Fibroblast of lung (primary cell): ENCODE measurements around the gene FOXJ1. TPM values are rescaled to one million over a fixed set of nuclear protein-coding genes. Genes with fewer than 3 reads are reported as not detected.

Experiments
- DNase-seq, 2 donors: peaks; one replicate each; pipeline versions ENCODE4 v3.0.0 to v3.0.0-alpha.2; 2010; ENCODE audit warnings: low read depth in 2 of 2
- H2AFZ ChIP-seq: 2 replicates; pipeline ENCODE4 v1.5.1; 2012; ENCODE audit warnings: low read length, control low read depth, inconsistent platforms
- H3K27ac ChIP-seq: 2 replicates; pipeline ENCODE4 v1.5.1; 2011; ENCODE audit warnings: low read length, control low read depth; ENCODE audit not compliant: insufficient read depth
- H3K27me3 ChIP-seq: 2 replicates; pipeline ENCODE4 v1.5.1; 2011; ENCODE audit warnings: mild to moderate bottlenecking, low read length; ENCODE audit not compliant: control insufficient read depth, insufficient read depth
- H3K36me3 ChIP-seq: 2 replicates; pipeline ENCODE4 v1.5.1; 2011; ENCODE audit warnings: low read length; ENCODE audit not compliant: control insufficient read depth, insufficient read depth
- H3K4me1 ChIP-seq: 2 replicates; pipeline ENCODE4 v1.5.1; 2011; ENCODE audit warnings: low read length; ENCODE audit not compliant: control insufficient read depth, insufficient read depth; ENCODE audit errors: extremely low read depth
- H3K4me2 ChIP-seq: 2 replicates; pipeline ENCODE4 v1.5.1; 2011; ENCODE audit warnings: low read length, control low read depth; ENCODE audit not compliant: insufficient read depth; ENCODE audit errors: extremely low read depth
- H3K4me3 ChIP-seq, 4 experiments: fragments of 200-600 bp in 1 of 4; sonication (generic) in 1 of 4; replicated peaks in 1 of 4; 2 replicates each; pipeline ENCODE4 v1.5.1; 2011 to 2016; ENCODE audit warnings: low read length in 4 of 4, low read depth in 3 of 4, mild to moderate bottlenecking in 3 of 4, control low read depth in 2 of 4, inconsistent platforms in 1 of 4, mixed read lengths in 1 of 4; ENCODE audit not compliant: insufficient read depth in 1 of 4; ENCODE audit errors: control extremely low read depth in 1 of 4
- H3K79me2 ChIP-seq: 2 replicates; pipeline ENCODE4 v1.5.1; 2012; ENCODE audit warnings: mild to moderate bottlenecking, low read length, inconsistent platforms; ENCODE audit not compliant: control insufficient read depth, insufficient read depth
- H3K9ac ChIP-seq: 2 replicates; pipeline ENCODE4 v1.5.1; 2011; ENCODE audit warnings: mild to moderate bottlenecking, low read length, control low read depth; ENCODE audit not compliant: insufficient read depth
- H3K9me3 ChIP-seq: 2 replicates; pipeline ENCODE4 v1.5.1; 2012; ENCODE audit warnings: low read depth, low read length; ENCODE audit not compliant: control insufficient read depth, insufficient read depth
- H4K20me1 ChIP-seq: 2 replicates; pipeline ENCODE4 v1.5.1; 2011; ENCODE audit warnings: low read length; ENCODE audit not compliant: control insufficient read depth, insufficient read depth; ENCODE audit errors: extremely low read depth
- CTCF ChIP-seq, 2 donors: IDR thresholded peaks in 1 of 2; conservative IDR thresholded peaks in 1 of 2; 1 replicate in 1 of 2; 2 replicates in 1 of 2; pipeline ENCODE4 v1.5.1; 2011 to 2012; ENCODE audit warnings: low read length in 2 of 2, control low read depth in 1 of 2, inconsistent platforms in 1 of 2, low read depth in 1 of 2, mild to moderate bottlenecking in 1 of 2
- EZH2 ChIP-seq: IDR thresholded peaks from 2 replicates; pipeline ENCODE4 v1.5.1; 2012; ENCODE audit warnings: low read length, control low read depth, mild to moderate bottlenecking; ENCODE audit errors: missing control alignments
- polyA plus RNA-seq, 2 donors: library from polyadenylated mRNA; depleted of rRNA in 1 of 2; stranded (reverse) in 1 of 2; unstranded in 1 of 2; fragments of >200 nt; gene quantifications; 2 replicates each; pipeline ENCODE4 v1.2.1, GENCODE V29; 2011 to 2012; ENCODE audit warnings: missing spikeins in 1 of 2
- total RNA-seq: library from RNA; depleted of rRNA; stranded (reverse); fragments of >200 nt; gene quantifications from 2 replicates; pipeline ENCODE4 v1.2.1, GENCODE V29; 2014

The FOXJ1 gene
- total and polyA plus RNA-seq, 2 donors (not counting 1 experiment from before 2014, with no cell fraction given) = not detected

DNA sequence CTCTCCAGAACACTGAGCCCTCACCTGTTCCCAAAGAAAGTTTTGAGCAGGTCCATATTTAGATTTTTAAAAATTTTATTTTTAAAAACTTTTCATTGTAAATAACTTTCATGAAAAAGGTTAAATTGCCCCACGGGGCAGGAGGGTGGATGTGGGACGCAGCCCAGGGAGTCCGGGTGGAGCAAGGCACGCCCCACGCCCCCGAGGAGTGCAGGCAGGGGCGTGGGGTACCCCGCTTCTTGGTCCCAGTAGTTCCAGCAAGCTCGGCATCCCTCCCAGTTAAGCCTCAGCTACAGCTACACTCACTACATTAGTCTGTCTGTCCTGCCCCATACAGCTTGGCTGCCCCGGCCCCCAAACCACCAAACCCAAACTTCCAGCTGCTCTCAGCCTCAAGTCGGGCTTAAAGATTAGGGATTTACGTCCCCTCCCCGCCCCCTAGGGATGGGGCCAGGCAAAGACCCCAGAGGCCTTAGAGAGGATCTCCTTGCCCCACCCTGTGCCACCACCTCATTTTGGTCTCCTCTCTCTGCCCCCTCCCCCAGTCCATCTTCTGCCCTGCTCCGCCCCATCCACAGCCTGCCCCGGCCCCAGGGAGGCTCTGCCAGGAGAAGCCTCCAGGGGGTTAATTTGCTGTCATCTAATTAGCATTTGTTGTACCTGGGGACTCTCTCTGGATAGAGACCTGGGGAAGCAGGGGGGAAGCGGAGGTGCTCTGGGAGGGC is 4.6 kb downstream of the FOXJ1 start:
- Histone ChIP-seq H3K4me2 (no peak overlapping the region), H3K27ac (no peak overlapping the region), H3K4me1 (peaks cover 1% of the 10 kb centered on the region), H2AFZ (no peak overlapping the region), H3K36me3 (no peaks in the 10 kb centered on the region), H4K20me1 (no peaks in the 10 kb centered on the region), H3K9me3 (no peaks in the 10 kb centered on the region), H3K9ac (no peak overlapping the region), H3K4me3 (no peak overlapping the region), H3K27me3 (peaks cover 68% of the 10 kb centered on the region), H3K79me2 (no peaks in the 10 kb centered on the region)
- TF ChIP-seq EZH2 = no peak
- no peak for TF ChIP-seq CTCF (conservative IDR thresholded peaks at IDR 0.05 in 1 of 2, IDR thresholded peaks at IDR 0.05 in 1 of 2; ENCODE audit: low read depth in 1 of 2, low read length in 2 of 2)
- no peak for DNase-seq

- H3K9me3 ChIP-seq = no peaks in the 10 kb centered on the region
- TF ChIP-seq EZH2 = no peak
- TF ChIP-seq CTCF (conservative IDR thresholded peaks at IDR 0.05 in 1 of 2, IDR thresholded peaks at IDR 0.05 in 1 of 2; ENCODE audit: low read depth in 1 of 2, low read length in 2 of 2) = no peak
- no peaks in the 10 kb centered on the region for H3K36me3 ChIP-seq
- no peak overlapping the region for H3K27ac ChIP-seq
- H3K4me2 ChIP-seq = no peak overlapping the region
- no peaks in the 10 kb centered on the region for H3K79me2 ChIP-seq
- no peak for DNase-seq
- H3K9ac ChIP-seq = no peak overlapping the region
- H3K4me1 ChIP-seq = no peaks in the 10 kb centered on the region
- no peak overlapping the region for H2AFZ ChIP-seq
- H3K4me3 ChIP-seq = no peak overlapping the region
- H4K20me1 ChIP-seq = no peaks in the 10 kb centered on the region
- H3K27me3 ChIP-seq = peaks cover 70% of the 10 kb centered on the region
These were observed 5.2 kb downstream of the FOXJ1 start for GRCh38 chr17:76135810-76136188.

- TF ChIP-seq EZH2 = no peak
- TF ChIP-seq CTCF (conservative IDR thresholded peaks at IDR 0.05 in 1 of 2, IDR thresholded peaks at IDR 0.05 in 1 of 2; ENCODE audit: low read depth in 1 of 2, low read length in 2 of 2) = no peak
- Histone ChIP-seq H3K9ac (no peak overlapping the region), H2AFZ (no peak overlapping the region), H3K4me1 (no peaks in the 10 kb centered on the region), H3K27ac (no peak overlapping the region), H4K20me1 (no peaks in the 10 kb centered on the region), H3K27me3 (peaks cover 64% of the 10 kb centered on the region), H3K36me3 (no peaks in the 10 kb centered on the region), H3K9me3 (no peaks in the 10 kb centered on the region), H3K4me2 (no peak overlapping the region), H3K4me3 (no peak overlapping the region), H3K79me2 (no peaks in the 10 kb centered on the region)
- DNase-seq = no peak
These were observed 5.9 kb downstream of the FOXJ1 start for GRCh38 chr17:76134911-76135809.
